Measurements from ENCODE around the gene EPS8L2.

- TF ChIP-seq, protein P1, sequence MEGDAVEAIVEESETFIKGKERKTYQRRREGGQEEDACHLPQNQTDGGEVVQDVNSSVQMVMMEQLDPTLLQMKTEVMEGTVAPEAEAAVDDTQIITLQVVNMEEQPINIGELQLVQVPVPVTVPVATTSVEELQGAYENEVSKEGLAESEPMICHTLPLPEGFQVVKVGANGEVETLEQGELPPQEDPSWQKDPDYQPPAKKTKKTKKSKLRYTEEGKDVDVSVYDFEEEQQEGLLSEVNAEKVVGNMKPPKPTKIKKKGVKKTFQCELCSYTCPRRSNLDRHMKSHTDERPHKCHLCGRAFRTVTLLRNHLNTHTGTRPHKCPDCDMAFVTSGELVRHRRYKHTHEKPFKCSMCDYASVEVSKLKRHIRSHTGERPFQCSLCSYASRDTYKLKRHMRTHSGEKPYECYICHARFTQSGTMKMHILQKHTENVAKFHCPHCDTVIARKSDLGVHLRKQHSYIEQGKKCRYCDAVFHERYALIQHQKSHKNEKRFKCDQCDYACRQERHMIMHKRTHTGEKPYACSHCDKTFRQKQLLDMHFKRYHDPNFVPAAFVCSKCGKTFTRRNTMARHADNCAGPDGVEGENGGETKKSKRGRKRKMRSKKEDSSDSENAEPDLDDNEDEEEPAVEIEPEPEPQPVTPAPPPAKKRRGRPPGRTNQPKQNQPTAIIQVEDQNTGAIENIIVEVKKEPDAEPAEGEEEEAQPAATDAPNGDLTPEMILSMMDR (conservative IDR thresholded peaks at IDR 0.05; ENCODE audit: low read depth, low read length) = no peak
- no peak for TF ChIP-seq EZH2 (IDR thresholded peaks at IDR 0.05; ENCODE audit: borderline replicate concordance, low read depth, low read length, poor library complexity, severe bottlenecking)
Measured at GRCh38 chr11:701741-702461, 4.1 kb upstream of the EPS8L2 start.

All from A673 (cell line).